GM23248 (cell line): ENCODE measurements around the gene AAK1.

Experiments
- EZH2 ChIP-seq: fragments of 200-600 bp; sonication (generic); IDR thresholded peaks from 2 replicates; pipeline ENCODE4 v1.6.1; 2018; ENCODE audit warnings: antibody characterized with exemption, mild to moderate bottlenecking; ENCODE audit not compliant: insufficient read depth, poor library complexity, severe bottlenecking
- EZH2phosphoT487 ChIP-seq: fragments of 200-600 bp; sonication (generic); IDR thresholded peaks from 2 replicates; pipeline ENCODE4 v1.6.1; 2018; ENCODE audit warnings: antibody characterized with exemption, moderate library complexity, mild to moderate bottlenecking, low read depth; ENCODE audit not compliant: insufficient read depth

- TF ChIP-seq EZH2phosphoT487 (no peak), EZH2 (no peak)
Observed at GRCh38 chr2:69625078-69625795, 18.3 kb downstream of the AAK1 start.
